Vagina (tissue), 2 donors: Measurements from ENCODE around the gene BAHCC1.

ENCODE experiments used
- CTCF ChIP-seq, 3 experiments: fragments of 450-650 bp in 2 of 3; fragments of 200-600 bp in 1 of 3; sonication (generic) in 1 of 3; IDR thresholded peaks; one replicate each; pipeline ENCODE4 v1.5.1; 2017 to 2019; ENCODE audit warnings: antibody characterized with exemption in 3 of 3, mild to moderate bottlenecking in 2 of 3, moderate library complexity in 2 of 3
- POLR2A ChIP-seq, 2 donors: fragments of 450-650 bp; IDR thresholded peaks; one replicate each; pipeline ENCODE4 v1.6.1; 2017; ENCODE audit warnings: antibody characterized with exemption in 2 of 2, mild to moderate bottlenecking in 2 of 2, moderate library complexity in 2 of 2

DNA sequence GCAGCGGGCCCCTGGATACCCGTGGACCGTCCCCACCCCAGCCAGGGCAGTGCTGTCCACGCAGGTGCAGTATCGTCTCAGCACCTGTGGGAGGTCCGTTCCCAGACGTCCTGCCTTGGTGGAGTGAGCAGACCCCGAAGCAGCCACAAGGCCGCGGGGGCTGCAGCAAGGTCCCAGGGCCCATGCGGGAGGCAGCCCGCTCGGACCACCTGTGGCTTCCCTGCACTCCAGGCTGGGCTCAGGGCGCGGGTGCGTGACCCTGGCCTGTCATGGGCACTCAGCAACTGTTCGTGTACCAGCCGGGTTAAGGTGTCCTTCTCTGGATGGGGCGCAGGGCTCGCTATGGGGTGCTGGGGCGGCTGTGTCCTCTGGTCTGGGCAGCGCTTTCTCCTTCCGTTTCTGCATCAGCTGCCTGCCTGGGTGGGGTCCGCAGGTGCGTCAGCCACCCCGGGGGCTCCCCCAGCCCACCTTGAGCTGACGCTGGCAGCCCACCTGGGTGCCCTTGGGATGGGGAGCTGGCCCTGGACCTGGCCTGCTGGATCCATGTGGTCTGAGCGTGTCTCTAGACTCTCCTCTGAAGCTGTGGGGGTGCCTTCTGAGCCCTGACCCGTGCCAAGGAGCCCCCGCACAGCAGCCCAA is 18.4 kb downstream of the BAHCC1 start:
- TF ChIP-seq POLR2A (IDR thresholded peaks at IDR 0.05) = no peak
- no peak for TF ChIP-seq CTCF (IDR thresholded peaks at IDR 0.05)
